ENCODE data around the gene ARID3B. TPM values are rescaled to one million over a fixed set of nuclear protein-coding genes. Genes with fewer than 3 reads are reported as not detected.

ARID3B gene
- total and polyA plus RNA-seq, 2 of the 4 experiments (the other 2 are of a cell fraction) = 2.5 to 5.0 TPM

GRCh38 chr15:74636984-74637383 lies 96.0 kb downstream of the ARID3B start:
- H2BK15ac ChIP-seq (ENCODE audit: low read depth, low read length) = no peak overlapping the region
- intact Hi-C loops (cut with micrococcal nuclease) = loop anchor here (5.0 kb wide), 1 partner anchor 315 kb away; no protein-coding TSS in a partner anchor
- no peak overlapping the region for H4K8ac ChIP-seq (ENCODE audit: low read depth in 2 of 2, low read length in 2 of 2)
- H2BK120ac ChIP-seq (ENCODE audit: low read depth, low read length) = no peak overlapping the region
- no peak overlapping the region for H3K4me2 ChIP-seq (ENCODE audit: low read depth, low read length)
- H2AK9ac ChIP-seq (replicated peaks; ENCODE audit: low read depth, low read length, poor library complexity) = no peak overlapping the region
- H3K23ac ChIP-seq (ENCODE audit: low read depth, low read length) = no peak overlapping the region
- no peak overlapping the region for H3K56ac ChIP-seq (ENCODE audit: extremely low read depth, insufficient read depth, low read length)
- H3K4me1 ChIP-seq (ENCODE audit: control insufficient read depth, insufficient read depth, low read length) = no peaks in the 10 kb centered on the region
- no peak overlapping the region for H2AK5ac ChIP-seq (ENCODE audit: low read depth, low read length)
- H3K9ac ChIP-seq (ENCODE audit: low read depth, low read length) = no peak overlapping the region
- no peak overlapping the region for H2BK20ac ChIP-seq (ENCODE audit: low read depth, low read length)
- BruUV-seq (replicated peaks) = no TSS peak
- ATAC-seq (ENCODE audit: low read depth) (no peak), DNase-seq (no peak)
- H3K27me3 ChIP-seq (ENCODE audit: control insufficient read depth, insufficient read depth, low read length) = no peaks in the 10 kb centered on the region
- H2AFZ ChIP-seq (replicated peaks; ENCODE audit: low read length, poor library complexity) = no peak overlapping the region
- in situ Hi-C loops (cut with MboI; ENCODE audit: low sequenced_read_pairs) = loop anchor here (5.0 kb wide), 2 partner anchors 130 to 310 kb away; no protein-coding TSS in a partner anchor
- TF ChIP-seq SMC3 (IDR thresholded peaks at IDR 0.05; ENCODE audit: low read depth, low read length) = no peak
- no peak overlapping the region for H3K4me3 ChIP-seq (ENCODE audit: insufficient read depth, low read depth, low read length)
- H3K18ac ChIP-seq (ENCODE audit: low read depth, low read length) = no peak overlapping the region
- no peaks in the 10 kb centered on the region for H3K9me3 ChIP-seq (ENCODE audit: control insufficient read depth, insufficient read depth, low read length)
- peaks cover under 1% of the 10 kb centered on the region; the same call in 1 of the 2 replicates for H3K9me1 ChIP-seq (ENCODE audit: insufficient read depth, low read length)
- no peak overlapping the region for H4K5ac ChIP-seq (ENCODE audit: low read depth, low read length)
- H3K27ac ChIP-seq (ENCODE audit: insufficient read depth, low read length) = no peak overlapping the region
- peaks cover 28% of the 10 kb centered on the region for H4K20me1 ChIP-seq (ENCODE audit: insufficient read depth, low read length)
- H3K4ac ChIP-seq (ENCODE audit: low read depth, low read length) = no peak overlapping the region
- peaks cover 54% of the 10 kb centered on the region for H3K36me3 ChIP-seq (ENCODE audit: control insufficient read depth, insufficient read depth, low read length)
- ChIA-PET POLR2A (ENCODE audit: unreplicated experiment) (no interaction called here), CTCF (interaction anchor here (1.6 kb wide), 1 partner anchor 132 kb away, joined by 6 read pairs; no protein-coding TSS in a partner anchor)
- H4K91ac ChIP-seq (ENCODE audit: insufficient read depth, low read depth, low read length) = no peak overlapping the region
- no CpG with 5 or more reads among the region's 1 CpG for WGBS, 2 experiments (ENCODE audit: extremely low coverage in 2 of 2, insufficient read length in 1 of 2)
- H2BK5ac ChIP-seq (ENCODE audit: low read depth, low read length, poor library complexity, severe bottlenecking) = no peak overlapping the region
- H3K14ac ChIP-seq (replicated peaks; ENCODE audit: low read depth, low read length) = no peak overlapping the region
- dilution Hi-C loops (cut with HindIII; ENCODE audit: low sequenced_read_pairs, unreplicated experiment) = no loop called here
- H3K79me1 ChIP-seq (ENCODE audit: low read depth in 1 of 2, low read length in 2 of 2) = peaks cover 1 to 28% of the 10 kb centered on the region in 2 experiments; a peak in 3 of 4 replicates

Data from IMR-90 (cell line).